Nephron progenitor cell (in vitro differentiated cells): ENCODE data around the gene CRYBG1.
"Not testable (repeated sequence)": the region's sequence is repeated elsewhere in the genome, so short reads cannot be mapped to it uniquely, and the experiment has no call there.

ENCODE experiments used
- DNase-seq: peaks from one replicate; pipeline ENCODE4 v3.0.0; 2021
- H3K27ac Mint-ChIP-seq: 2 replicates; pipeline ENCODE4 v1.8.0; 2021; ENCODE audit warnings: mild to moderate bottlenecking, moderate library complexity, mixed read lengths
- H3K27me3 Mint-ChIP-seq: 2 replicates; pipeline ENCODE4 v1.8.0; 2021; ENCODE audit warnings: mild to moderate bottlenecking, low read depth, mixed read lengths; ENCODE audit not compliant: poor library complexity
- H3K36me3 Mint-ChIP-seq: 2 replicates; pipeline ENCODE4 v1.8.0; 2021; ENCODE audit warnings: low read depth, mixed read lengths
- H3K4me1 Mint-ChIP-seq: 2 replicates; pipeline ENCODE4 v1.8.0; 2021; ENCODE audit warnings: mixed read lengths
- H3K4me3 Mint-ChIP-seq: 2 replicates; pipeline ENCODE4 v1.8.0; 2021; ENCODE audit warnings: mild to moderate bottlenecking, moderate library complexity, mixed read lengths
- H3K9me3 Mint-ChIP-seq: 2 replicates; pipeline ENCODE4 v1.8.0; 2021; ENCODE audit warnings: mild to moderate bottlenecking, moderate library complexity, mixed read lengths
- TF ChIP-seq, protein P1 (sequence below): fragments of 200-600 bp; sonication (generic); IDR thresholded peaks from 2 replicates; pipeline ENCODE4 v1.5.0; 2021; ENCODE audit warnings: antibody characterized with exemption

The CRYBG1 gene

DNA sequence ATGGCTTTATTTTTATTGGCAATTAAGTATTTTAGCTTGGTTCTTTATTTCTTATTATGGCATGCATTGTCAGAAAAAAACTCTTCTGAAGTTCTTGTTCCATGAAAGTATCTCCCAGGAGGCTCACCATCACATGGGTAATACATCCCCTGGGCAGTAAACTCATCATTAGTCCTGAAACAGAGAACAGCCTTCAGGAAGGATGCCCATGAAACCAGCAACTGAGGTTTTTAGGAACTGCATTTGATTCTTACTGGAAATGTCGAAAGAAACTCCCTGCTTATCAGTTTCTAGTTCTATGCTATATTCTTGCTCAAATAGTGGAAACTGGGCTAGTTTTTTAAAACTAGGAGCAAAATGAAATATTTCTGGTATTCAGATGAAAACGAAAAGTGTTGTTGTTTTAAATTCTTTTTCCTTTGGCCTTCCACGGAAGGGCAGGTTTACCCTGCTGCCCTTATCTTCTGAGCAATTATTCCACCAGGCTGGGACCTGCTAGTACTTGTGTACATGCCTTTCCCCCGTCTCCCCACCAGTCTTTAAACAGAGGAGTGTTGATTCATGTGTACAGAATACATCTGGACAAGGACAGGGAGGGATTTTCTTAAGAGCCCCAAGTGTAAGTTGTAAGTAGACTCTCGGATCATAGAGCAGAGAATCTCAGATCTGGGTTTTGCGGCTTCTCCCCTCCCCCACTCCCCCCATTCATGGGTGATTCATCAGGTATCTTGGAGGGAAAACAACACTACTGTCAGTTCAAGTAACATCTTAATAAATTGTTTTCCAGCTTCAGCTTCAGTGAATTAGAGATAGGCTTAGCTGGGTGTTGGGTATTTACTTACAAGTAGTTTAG lies 187.3 kb downstream of the CRYBG1 start:
- Mint-ChIP-seq H3K4me3 (no peak overlapping the region), H3K27ac (peak overlapping the region; percentile 81), H3K9me3 (no peaks in the 10 kb centered on the region), H3K27me3 (no peaks in the 10 kb centered on the region), H3K36me3 (no peaks in the 10 kb centered on the region), H3K4me1 (peaks cover 15% of the 10 kb centered on the region)
- DNase-seq: no peak
- TF ChIP-seq, protein P1, sequence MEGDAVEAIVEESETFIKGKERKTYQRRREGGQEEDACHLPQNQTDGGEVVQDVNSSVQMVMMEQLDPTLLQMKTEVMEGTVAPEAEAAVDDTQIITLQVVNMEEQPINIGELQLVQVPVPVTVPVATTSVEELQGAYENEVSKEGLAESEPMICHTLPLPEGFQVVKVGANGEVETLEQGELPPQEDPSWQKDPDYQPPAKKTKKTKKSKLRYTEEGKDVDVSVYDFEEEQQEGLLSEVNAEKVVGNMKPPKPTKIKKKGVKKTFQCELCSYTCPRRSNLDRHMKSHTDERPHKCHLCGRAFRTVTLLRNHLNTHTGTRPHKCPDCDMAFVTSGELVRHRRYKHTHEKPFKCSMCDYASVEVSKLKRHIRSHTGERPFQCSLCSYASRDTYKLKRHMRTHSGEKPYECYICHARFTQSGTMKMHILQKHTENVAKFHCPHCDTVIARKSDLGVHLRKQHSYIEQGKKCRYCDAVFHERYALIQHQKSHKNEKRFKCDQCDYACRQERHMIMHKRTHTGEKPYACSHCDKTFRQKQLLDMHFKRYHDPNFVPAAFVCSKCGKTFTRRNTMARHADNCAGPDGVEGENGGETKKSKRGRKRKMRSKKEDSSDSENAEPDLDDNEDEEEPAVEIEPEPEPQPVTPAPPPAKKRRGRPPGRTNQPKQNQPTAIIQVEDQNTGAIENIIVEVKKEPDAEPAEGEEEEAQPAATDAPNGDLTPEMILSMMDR: no peak

DNA sequence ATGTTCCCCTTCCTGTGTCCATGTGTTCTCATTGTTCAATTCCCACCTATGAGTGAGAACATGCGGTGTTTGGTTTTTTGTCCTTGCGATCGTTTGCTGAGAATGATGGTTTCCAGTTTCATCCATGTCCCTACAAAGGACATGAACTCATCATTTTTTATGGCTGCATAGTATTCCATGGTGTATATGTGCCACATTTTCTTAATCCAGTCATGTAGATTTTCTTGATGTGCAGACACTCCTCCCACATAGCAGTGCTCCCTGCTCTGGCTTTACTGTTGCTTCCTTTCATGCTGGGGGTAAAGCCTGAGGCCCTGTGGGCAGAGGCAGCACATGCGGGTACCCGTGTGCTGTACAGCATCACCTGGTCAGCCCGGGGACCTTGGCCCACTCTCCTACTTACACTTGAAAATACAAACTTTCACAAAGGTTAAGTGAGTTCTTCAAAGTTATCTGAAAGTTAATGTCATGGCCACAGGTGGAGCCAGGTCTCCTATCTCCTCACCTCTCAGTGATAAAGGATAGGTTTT lies 188.5 kb downstream of the CRYBG1 start:
- H3K9me3 Mint-ChIP-seq, DNase-seq, H3K4me3 Mint-ChIP-seq, H3K27me3 Mint-ChIP-seq, H3K27ac Mint-ChIP-seq, H3K36me3 Mint-ChIP-seq: not testable (repeated sequence)
- peaks cover 15% of the 10 kb centered on the region for H3K4me1 Mint-ChIP-seq

DNA sequence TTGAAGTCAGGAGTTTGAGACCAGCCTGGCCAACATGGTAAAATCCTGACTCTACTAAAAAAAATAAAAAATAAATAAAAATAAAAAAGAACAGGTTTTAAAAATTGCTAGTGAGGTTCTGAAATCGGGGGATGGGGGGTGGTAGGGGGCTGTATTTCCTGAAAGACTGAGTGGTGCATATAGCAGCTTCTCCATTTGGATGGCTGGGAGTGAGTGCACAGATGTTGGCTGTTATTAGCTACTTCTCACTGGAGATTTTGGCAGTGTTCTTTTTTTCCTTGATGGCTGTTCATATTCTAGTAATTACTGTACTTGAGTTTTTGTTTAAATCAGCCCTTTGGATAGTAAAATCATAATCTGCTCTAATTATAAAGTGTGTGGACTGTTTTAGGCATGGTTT lies 189.0 kb downstream of the CRYBG1 start:
- Mint-ChIP-seq H3K27ac (no peak overlapping the region), H3K4me1 (peaks cover 15% of the 10 kb centered on the region), H3K36me3 (no peaks in the 10 kb centered on the region), H3K27me3 (peaks cover 3% of the 10 kb centered on the region), H3K9me3 (no peaks in the 10 kb centered on the region), H3K4me3 (no peak overlapping the region)
- DNase-seq: no peak
- TF ChIP-seq, protein P1: no peak

DNA sequence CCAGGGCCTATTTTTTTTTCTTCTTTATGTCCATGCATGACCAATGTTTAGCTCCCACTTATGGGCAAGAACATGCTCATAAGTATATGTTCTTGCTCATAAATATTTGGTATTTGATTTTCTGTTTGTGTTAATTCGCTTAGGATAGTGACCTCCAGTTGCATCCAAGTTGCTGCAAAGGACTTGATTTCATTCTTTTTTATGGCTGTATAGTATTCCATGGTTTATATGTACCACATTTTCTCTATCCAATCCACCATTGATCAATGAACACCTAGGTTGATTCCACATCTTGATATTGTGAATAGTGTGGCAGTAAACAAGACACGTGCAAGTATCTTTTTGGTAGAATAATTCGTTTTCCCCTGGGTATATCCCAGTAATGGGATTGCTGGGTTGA lies 190.6 kb downstream of the CRYBG1 start:
- H3K4me3 Mint-ChIP-seq: no peak overlapping the region
- peaks cover 3% of the 10 kb centered on the region for H3K27me3 Mint-ChIP-seq

DNA sequence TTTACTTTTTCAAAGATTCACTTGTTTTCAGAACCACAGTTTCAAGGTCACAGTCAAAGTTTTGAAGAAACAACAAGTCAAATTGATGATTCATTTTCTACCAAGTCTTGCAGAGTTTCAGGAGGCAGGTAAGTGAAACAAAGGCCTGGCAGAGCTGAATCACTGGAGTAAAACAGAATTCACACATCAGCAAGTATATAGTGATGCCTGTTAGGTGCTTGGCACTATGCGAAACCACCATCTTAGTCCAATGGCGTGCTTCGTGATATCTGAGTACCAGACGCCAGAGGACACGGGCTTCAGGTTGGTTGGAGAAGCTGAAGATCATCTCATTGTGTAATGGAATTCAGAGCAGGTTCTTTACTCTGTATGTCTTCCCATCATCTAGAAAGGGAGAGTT lies 192.9 kb downstream of the CRYBG1 start:
- Mint-ChIP-seq H3K36me3 (no peaks in the 10 kb centered on the region), H3K4me1 (peaks cover 2% of the 10 kb centered on the region), H3K9me3 (no peaks in the 10 kb centered on the region), H3K27ac (no peak overlapping the region), H3K27me3 (peaks cover 3% of the 10 kb centered on the region), H3K4me3 (no peak overlapping the region)
- no peak for DNase-seq
- TF ChIP-seq, protein P1: no peak

More for the DNA sequence above, 190.6 kb downstream of the CRYBG1 start:
- no peak for DNase-seq
- TF ChIP-seq, protein P1: no peak
- Mint-ChIP-seq H3K36me3 (no peaks in the 10 kb centered on the region), H3K27ac (no peak overlapping the region), H3K9me3 (no peaks in the 10 kb centered on the region), H3K4me1 (peaks cover 15% of the 10 kb centered on the region)

DNA sequence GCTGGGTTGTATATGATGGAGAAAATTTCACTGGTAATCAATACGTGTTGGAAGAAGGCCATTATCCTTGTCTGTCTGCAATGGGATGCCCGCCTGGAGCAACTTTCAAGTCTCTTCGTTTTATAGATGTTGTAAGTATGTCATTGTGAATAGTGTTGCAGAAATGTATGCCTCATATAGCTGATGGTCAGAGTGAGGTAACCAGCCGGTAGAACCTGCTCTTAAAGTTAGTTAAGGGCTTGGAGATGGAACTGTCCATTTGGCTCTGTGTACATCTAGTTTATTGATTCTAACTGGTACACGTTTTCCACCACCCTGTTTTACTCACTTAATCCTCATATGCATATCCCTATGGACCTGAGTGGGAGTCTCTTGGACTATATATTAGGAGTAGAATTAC lies 195.2 kb downstream of the CRYBG1 start:
- TF ChIP-seq, protein P1: no peak
- H3K4me1 Mint-ChIP-seq: no peaks in the 10 kb centered on the region
- H3K27ac Mint-ChIP-seq: no peak overlapping the region
- DNase-seq: no peak
- no peak overlapping the region for H3K4me3 Mint-ChIP-seq
- peaks cover 3% of the 10 kb centered on the region for H3K27me3 Mint-ChIP-seq
- H3K9me3 Mint-ChIP-seq: no peaks in the 10 kb centered on the region
- no peaks in the 10 kb centered on the region for H3K36me3 Mint-ChIP-seq
